Choroid plexus epithelial cell (primary cell): ENCODE measurements around the gene CALY.

Experiments
- DNase-seq: peaks from one replicate; pipeline ENCODE4 v3.0.0-alpha.2; 2010; ENCODE audit warnings: low read depth
- H3K4me3 ChIP-seq: 2 replicates; pipeline ENCODE4 v1.5.1; 2011; ENCODE audit warnings: low read depth, mild to moderate bottlenecking, control low read depth, low read length, moderate library complexity
- CTCF ChIP-seq: conservative IDR thresholded peaks from 2 replicates; pipeline ENCODE4 v1.5.1; 2011; ENCODE audit warnings: low read depth, mild to moderate bottlenecking, control low read depth, inconsistent platforms, low read length, moderate library complexity

Gene CALY

GRCh38 chr10:133350283-133350949 is 13.7 kb upstream of the CALY start:
- H3K4me3 ChIP-seq: no peak overlapping the region
- no peak for TF ChIP-seq CTCF
- no peak for DNase-seq

- no peak for TF ChIP-seq CTCF
- H3K4me3 ChIP-seq: no peak overlapping the region
- DNase-seq: no peak
These were observed 12.9 kb upstream of the CALY start for GRCh38 chr10:133349577-133350011.

GRCh38 chr10:133349160-133349568 is 12.5 kb upstream of the CALY start:
- no peak for TF ChIP-seq CTCF
- no peak overlapping the region for H3K4me3 ChIP-seq
- no peak for DNase-seq

- no peak overlapping the region for H3K4me3 ChIP-seq
- no peak for DNase-seq
- TF ChIP-seq CTCF: no peak
These were observed 11.2 kb upstream of the CALY start for GRCh38 chr10:133347710-133348517.

GRCh38 chr10:133346413-133346812 is 9.7 kb upstream of the CALY start:
- DNase-seq: no peak
- no peak for TF ChIP-seq CTCF
- H3K4me3 ChIP-seq: no peak overlapping the region

GRCh38 chr10:133344236-133344635 is 7.5 kb upstream of the CALY start:
- TF ChIP-seq CTCF: no peak
- DNase-seq: no peak
- no peak overlapping the region for H3K4me3 ChIP-seq

GRCh38 chr10:133343558-133343957 is 6.9 kb upstream of the CALY start:
- TF ChIP-seq CTCF: no peak
- H3K4me3 ChIP-seq: no peak overlapping the region
- no peak for DNase-seq
